Adrenal gland (tissue), 12 donors: Measurements from ENCODE around the gene SHFL. TPM values are rescaled to one million over a fixed set of nuclear protein-coding genes. Genes with fewer than 3 reads are reported as not detected.
A peak's percentile ranks its signal among the peaks of the same experiment; 100 is the strongest.

Source experiments
- DNase-seq, 7 donors: peaks; one replicate each; pipeline ENCODE4 v3.0.0-alpha.2; 2019 to 2020
- H3K27ac ChIP-seq, 5 donors: fragments of 200-600 bp; sonication (generic) in 4 of 5; 1 replicate in 3 of 5; 2 replicates in 2 of 5; pipeline versions ENCODE4 v1.5.1 to v1.8.0; 2016 to 2020; ENCODE audit warnings: mild to moderate bottlenecking in 1 of 5
- H3K27me3 ChIP-seq: fragments of 200-600 bp; 2 replicates; pipeline ENCODE4 v1.8.0; 2021
- H3K36me3 ChIP-seq, 2 donors: fragments of 200-600 bp; replicated peaks in 1 of 2; 1 replicate in 1 of 2; 2 replicates in 1 of 2; pipeline versions ENCODE4 v1.5.1 to v1.8.0; 2018 to 2022
- H3K4me1 ChIP-seq, 2 donors: fragments of 200-600 bp; replicated peaks in 1 of 2; 1 replicate in 1 of 2; 2 replicates in 1 of 2; pipeline versions ENCODE4 v1.5.1 to v1.8.0; 2018 to 2021
- H3K4me3 ChIP-seq, 4 donors: fragments of 200-600 bp; sonication (generic) in 3 of 4; one replicate each; pipeline ENCODE4 v1.5.1; 2016 to 2018
- H3K9me3 ChIP-seq, 3 donors: fragments of 200-600 bp; sonication (generic) in 1 of 3; replicated peaks in 1 of 3; 1 replicate in 2 of 3; 2 replicates in 1 of 3; pipeline versions ENCODE4 v1.5.1 to v1.8.0; 2016 to 2021
- CTCF ChIP-seq, 6 experiments: fragments of 450-650 bp in 4 of 6; fragments of 200-600 bp in 2 of 6; sonication (generic) in 1 of 6; IDR thresholded peaks; 1 replicate in 5 of 6; 2 replicates in 1 of 6; pipeline versions ENCODE4 v1.5.1 to v1.8.0; 2016 to 2021; ENCODE audit warnings: antibody characterized with exemption in 6 of 6, mild to moderate bottlenecking in 2 of 6, moderate library complexity in 1 of 6
- POLR2A ChIP-seq, 2 donors: fragments of 450-650 bp; IDR thresholded peaks; one replicate each; pipeline ENCODE4 v1.6.1; 2017; ENCODE audit warnings: antibody characterized with exemption in 2 of 2, mild to moderate bottlenecking in 2 of 2, moderate library complexity in 1 of 2
- WGBS, 4 donors: extraction: QIAGEN DNeasy Blood & Tissue Kit in 2 of 4; methylation state at CpG; one replicate each; pipeline versions ENCODE4 v1.1.5 to v1.1.7; 2013 to 2017; 5-methylcytosine and 5-hydroxymethylcytosine counted together
- intact Hi-C, 2 donors: fragments of 100-400 bp; cut with DNase I; formaldehyde crosslinking; loops; one replicate each; pipeline versions ENCODE4 v1.14.1 to v1.15.0; 2022 to 2023
- polyA plus RNA-seq, 3 donors: library from polyadenylated mRNA; stranded (reverse); fragments of 200-250 nt in 2 of 3; fragments of 350-450 nt in 1 of 3; fragmentation: Illumina TruSeq in 1 of 3; extraction: RNeasy Lipid Tissue Mini Kit (QIAGEN cat#74804) in 1 of 3; gene quantifications; one replicate each; pipeline ENCODE4 v1.2.3, GENCODE V29; 2013 to 2014
- total RNA-seq, 9 donors: library from RNA; depleted of rRNA in 4 of 9; stranded (reverse); fragments of >200 nt in 4 of 9; fragments of 120-200 nt in 1 of 9; fragmentation: NEBNext Ultra II Directional in 1 of 9; extraction: Animal tissue kit (Norgen Biotek cat#: 25700) in 1 of 9; gene quantifications; one replicate each; pipeline versions ENCODE4 v1.1.0 to v1.2.4, GENCODE V29; 2013 to 2023
- donor health status: healthy with polysubstance abuse.
- donor health status: Bipolar disorder and iron deficiency.
- donor health status: DM: yes; HTN: yes; CAD: no.
- donor health status: DM: no; HTN: no; CAD: no.
- donor health status: DM: no; HTN: no; CAD: no.
- donor health status: DM: yes; HTN: yes; CAD: no.

Gene SHFL
- total and polyA plus RNA-seq, 12 donors: 17.4 to 116 (median 42.3) TPM

GRCh38 chr19:10110972-10111317 lies 24.8 kb downstream of the SHFL start:
- WGBS, 4 donors: 86 to 96% (median 90%) methylated on average over 5 to 19 of the region's 19 CpGs
- Histone ChIP-seq H3K4me1 (peaks cover 8 to 10% of the 10 kb centered on the region in 2 donors), H3K27me3 (no peaks in the 10 kb centered on the region), H3K27ac (peak overlapping the region in 1 of 5 donors; percentile 42), H3K9me3 (no peaks in the 10 kb centered on the region), H3K36me3 (peaks cover 0 to 64% of the 10 kb centered on the region in 2 donors), H3K4me3 (no peak overlapping the region)
- intact Hi-C loops: loop anchor here (10.0 kb wide), 2 partner anchors 134 to 176 kb away; partner anchors contain the start of gene OLFM2 (in 1 of the 2)
- DNase-seq: no peak
- TF ChIP-seq CTCF (IDR thresholded peaks at IDR 0.05) (no peak), POLR2A (IDR thresholded peaks at IDR 0.05) (no peak)

- Histone ChIP-seq H3K4me1 (peaks cover 8 to 10% of the 10 kb centered on the region in 2 donors), H3K9me3 (no peaks in the 10 kb centered on the region), H3K36me3 (peaks cover 0 to 68% of the 10 kb centered on the region in 2 donors), H3K27ac (peak within 1 kb of the TSS in 2 of 5 donors; percentile 21 to 42), H3K4me3 (no peak within 1 kb of the TSS), H3K27me3 (no peaks in the 10 kb centered on the region)
- DNase-seq: peak in 2 of 7 donors; percentile 39 to 50
- TF ChIP-seq CTCF (IDR thresholded peaks at IDR 0.05): no peak
- no peak for TF ChIP-seq POLR2A (IDR thresholded peaks at IDR 0.05)
- intact Hi-C loops: loop anchor here (10.0 kb wide), 2 partner anchors 133 to 177 kb away; partner anchors contain the start of gene OLFM2 (in 1 of the 2)
- 46 to 64% (median 59%) methylated on average over 4 to 8 of the region's 8 CpGs for WGBS, 4 donors
Observed at GRCh38 chr19:10111405-10111811, 25.3 kb downstream of the SHFL start, which contains the start of gene P2RY11. Gene P2RY11 (plus strand): TSS chr19:10111693. CDS start chr19:10111722, 29 bp downstream.

- no peak for TF ChIP-seq CTCF (IDR thresholded peaks at IDR 0.05)
- Histone ChIP-seq H3K27me3 (no peaks in the 10 kb centered on the region), H3K9me3 (no peaks in the 10 kb centered on the region), H3K4me1 (peaks cover 2 to 3% of the 10 kb centered on the region in 2 donors), H3K27ac (peak overlapping the region in 2 of 5 donors; percentile 21 to 42), H3K4me3 (no peak overlapping the region), H3K36me3 (peaks cover 0 to 75% of the 10 kb centered on the region in 2 donors)
- intact Hi-C loops: loop anchor here (10.0 kb wide), 2 partner anchors 133 to 177 kb away; partner anchors contain the start of gene OLFM2 (in 1 of the 2)
- DNase-seq: peak in 3 of 7 donors; percentile 34 to 39 (median 37)
- WGBS, 4 donors: 40 to 48% (median 46%) methylated on average over 14 to 23 of the region's 23 CpGs
Observed at GRCh38 chr19:10112037-10112761, 26.1 kb downstream of the SHFL start.

- TF ChIP-seq POLR2A (IDR thresholded peaks at IDR 0.05): no peak
- peak; percentile 45 to 68 (median 55) for TF ChIP-seq CTCF (IDR thresholded peaks at IDR 0.05)
- Histone ChIP-seq H3K36me3 (peaks cover 0 to 75% of the 10 kb centered on the region in 2 donors), H3K4me1 (no peaks in the 10 kb centered on the region), H3K27ac (peak overlapping the region in 1 of 5 donors; percentile 42), H3K27me3 (no peaks in the 10 kb centered on the region), H3K9me3 (no peaks in the 10 kb centered on the region), H3K4me3 (no peak overlapping the region)
- DNase-seq: peak in 5 of 7 donors; percentile 49 to 76 (median 60)
- intact Hi-C loops: loop anchor here (10.0 kb wide), 2 partner anchors 132 to 178 kb away; partner anchors contain the start of gene OLFM2 (in 1 of the 2)
- 11 to 28% (median 17%) methylated on average over 17 to 25 of the region's 25 CpGs for WGBS, 4 donors
Observed at GRCh38 chr19:10112895-10113591, 26.9 kb downstream of the SHFL start.
